HuH-7.5 (cell line): ENCODE measurements around the gene MPDZ.
"Not testable (repeated sequence)": the region's sequence is repeated elsewhere in the genome, so short reads cannot be mapped to it uniquely, and the experiment has no call there.

Experiments
- DNase-seq: peaks from one replicate; pipeline ENCODE4 v3.0.0; 2011; ENCODE audit warnings: low spot score

MPDZ gene

GRCh38 chr9:13264788-13265187, 14.7 kb downstream of the MPDZ start:
- no peak for DNase-seq

GRCh38 chr9:13263511-13263910, 16.0 kb downstream of the MPDZ start:
- DNase-seq, result no peak

GRCh38 chr9:13252852-13253251, 26.6 kb downstream of the MPDZ start:
- no peak for DNase-seq

DNA sequence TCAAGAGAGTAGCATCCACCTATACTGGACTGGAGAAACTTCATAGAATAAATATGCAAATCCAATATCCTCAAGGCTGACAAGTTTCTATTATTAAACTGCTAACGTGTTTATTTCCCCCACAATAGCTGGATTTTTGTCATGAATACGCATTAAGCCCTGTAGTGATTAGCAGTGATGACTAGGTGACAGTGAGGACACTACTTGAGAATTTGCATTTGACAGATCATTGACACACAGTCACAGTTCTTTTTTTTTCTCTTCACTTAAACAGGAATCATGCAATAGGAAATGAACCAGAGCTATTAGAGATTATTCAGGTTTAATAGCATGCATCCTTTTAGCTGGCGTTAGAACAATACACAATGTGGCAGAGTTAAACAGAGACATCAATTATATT, 35.3 kb downstream of the MPDZ start:
- DNase-seq, result no peak

DNA sequence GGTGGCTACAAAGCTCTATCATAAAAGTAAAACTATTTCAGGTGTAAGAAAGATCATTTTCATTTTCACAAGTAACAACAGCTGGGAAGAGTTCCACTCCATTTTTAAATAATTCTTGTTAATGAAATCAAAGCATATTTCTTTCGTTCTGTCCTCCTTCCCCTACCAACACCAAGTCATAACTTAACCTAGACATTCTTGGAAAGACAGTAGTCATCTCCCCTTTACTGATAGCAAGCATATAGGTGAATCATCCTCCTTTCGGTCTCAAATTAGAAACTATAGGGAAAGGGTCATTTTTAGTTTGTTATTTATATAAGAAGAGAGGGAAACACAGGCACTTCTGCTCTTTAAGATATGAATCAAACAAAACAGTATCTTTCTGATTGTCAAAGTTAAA, 38.2 kb downstream of the MPDZ start:
- no peak for DNase-seq

DNA sequence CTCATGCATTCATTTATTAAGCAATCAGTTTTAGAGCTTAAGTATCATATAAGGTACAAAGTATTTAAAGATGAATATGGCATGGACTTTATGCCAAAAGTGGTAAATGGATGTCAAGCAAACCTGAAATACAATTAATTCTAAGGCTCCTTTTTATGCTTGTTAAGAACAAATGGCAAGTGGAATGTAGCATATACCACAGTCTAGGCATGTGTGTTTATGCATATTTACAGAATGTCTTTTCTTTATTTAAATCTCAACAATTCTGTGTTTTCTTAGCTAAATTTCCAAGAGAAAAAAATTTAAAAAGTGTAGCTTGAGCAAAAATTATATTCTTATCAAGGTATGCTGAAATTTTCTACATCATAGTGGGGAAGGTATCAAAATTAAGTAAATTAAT, 39.8 kb downstream of the MPDZ start:
- DNase-seq, result no peak

GRCh38 chr9:13239208-13239607, 40.3 kb downstream of the MPDZ start:
- no peak for DNase-seq

DNA sequence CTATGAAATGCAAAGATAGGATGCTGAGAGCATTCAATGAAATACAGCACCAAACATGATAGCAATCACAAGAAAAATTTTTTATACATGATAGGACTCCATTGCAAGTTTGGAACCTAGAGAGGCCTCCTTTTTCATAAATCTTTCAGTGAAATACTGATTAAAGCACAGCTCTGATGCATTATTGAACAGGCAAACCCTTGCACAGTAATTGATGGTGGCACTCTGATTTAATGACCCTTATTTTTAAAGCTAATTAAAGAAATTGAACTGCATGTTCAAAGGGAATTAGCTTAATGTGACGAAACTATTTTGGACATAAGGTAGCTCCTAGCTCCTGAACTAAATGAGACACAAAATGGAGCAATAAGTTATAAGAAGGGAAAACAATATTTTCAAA, 44.6 kb downstream of the MPDZ start:
- DNase-seq, result no peak

DNA sequence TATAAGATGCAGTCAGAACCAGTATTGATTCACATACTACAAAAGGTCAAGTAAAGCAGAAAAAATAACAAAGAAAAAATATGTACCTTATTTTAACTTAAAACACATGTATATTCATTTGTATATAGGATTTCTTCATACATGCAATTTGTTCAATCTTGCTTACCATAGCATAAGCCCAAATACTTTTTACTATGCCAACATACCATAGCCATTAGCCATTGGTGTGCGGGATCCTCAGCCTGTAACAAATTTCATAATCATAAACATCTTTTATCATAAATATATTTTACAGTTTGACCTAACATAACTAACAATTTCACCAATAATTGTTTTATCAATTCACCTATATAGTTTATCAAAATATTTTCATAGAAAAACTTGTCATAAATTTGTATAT, 51.1 kb downstream of the MPDZ start:
- no peak for DNase-seq

DNA sequence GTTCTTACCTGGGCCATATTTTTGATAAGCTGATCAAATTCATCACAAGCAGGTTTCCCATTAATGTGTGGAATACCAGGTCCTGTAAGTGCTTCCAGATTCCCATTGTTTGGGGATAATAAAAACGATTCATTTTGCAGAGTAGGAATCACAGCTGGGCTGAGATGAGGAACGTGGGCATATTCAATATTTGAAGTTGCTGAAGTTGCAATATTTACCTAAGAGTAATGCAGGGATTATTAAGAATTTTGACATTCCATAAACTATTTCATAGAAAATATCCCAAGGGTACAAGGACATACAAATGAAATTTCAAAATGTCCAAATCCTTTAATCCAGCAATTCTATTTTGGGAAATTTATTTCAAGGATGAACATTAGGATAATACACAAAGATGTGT, 55.1 kb downstream of the MPDZ start:
- DNase-seq, result no peak

GRCh38 chr9:13222733-13223132, 56.8 kb downstream of the MPDZ start:
- DNase-seq, result not testable (repeated sequence)

- no peak for DNase-seq
Observed at GRCh38 chr9:13221741-13222140, 57.8 kb downstream of the MPDZ start.

GRCh38 chr9:13220837-13221236, 58.7 kb downstream of the MPDZ start:
- DNase-seq, result no peak

- DNase-seq, result no peak
Observed at GRCh38 chr9:13215791-13216554, 63.5 kb downstream of the MPDZ start.

GRCh38 chr9:13213998-13214397, 65.5 kb downstream of the MPDZ start:
- no peak for DNase-seq

- no peak for DNase-seq
Observed at GRCh38 chr9:13213337-13213736, 66.2 kb downstream of the MPDZ start.

DNA sequence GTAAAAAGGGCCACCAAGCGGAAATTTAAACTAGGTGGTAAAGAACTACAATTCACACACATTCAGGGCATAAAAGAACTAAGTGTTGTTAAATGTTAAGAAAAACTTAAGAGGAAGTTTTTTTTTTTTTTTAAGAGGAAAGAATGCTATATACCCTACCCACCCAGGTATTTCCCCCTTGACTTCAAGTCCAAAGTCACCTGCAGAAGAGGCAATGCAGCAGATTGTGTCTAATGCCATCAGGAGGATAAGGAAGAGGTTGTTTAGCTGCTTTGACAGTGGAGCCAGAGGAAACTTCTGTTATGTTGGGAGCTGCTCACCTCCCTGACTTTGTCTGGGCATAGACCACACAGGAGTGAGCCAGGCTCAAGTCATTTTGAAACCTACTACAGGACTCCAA, 69.2 kb downstream of the MPDZ start:
- no peak for DNase-seq

- DNase-seq, result no peak
Observed at GRCh38 chr9:13209498-13209897, 70.0 kb downstream of the MPDZ start.

DNA sequence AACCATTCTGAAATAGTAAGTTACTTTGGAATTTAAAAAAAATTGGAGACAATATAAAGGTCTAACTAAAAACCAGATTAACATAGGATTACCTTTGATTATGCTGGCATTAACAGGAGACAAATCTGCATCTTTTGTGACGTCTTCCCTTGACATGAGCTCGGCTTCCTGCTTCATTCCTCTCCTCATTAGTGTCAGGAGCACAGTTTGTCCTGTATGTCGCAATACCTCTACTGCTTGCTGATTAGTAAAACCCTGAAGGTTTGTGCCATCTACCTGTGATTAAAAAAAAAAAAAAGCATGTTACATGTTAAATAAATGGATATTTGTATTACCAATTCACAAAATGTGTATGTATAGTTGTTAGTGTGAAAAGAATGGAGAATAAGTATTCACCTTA, 73.7 kb downstream of the MPDZ start:
- no peak for DNase-seq

GRCh38 chr9:13190040-13190439, 89.5 kb downstream of the MPDZ start:
- DNase-seq, result no peak

DNA sequence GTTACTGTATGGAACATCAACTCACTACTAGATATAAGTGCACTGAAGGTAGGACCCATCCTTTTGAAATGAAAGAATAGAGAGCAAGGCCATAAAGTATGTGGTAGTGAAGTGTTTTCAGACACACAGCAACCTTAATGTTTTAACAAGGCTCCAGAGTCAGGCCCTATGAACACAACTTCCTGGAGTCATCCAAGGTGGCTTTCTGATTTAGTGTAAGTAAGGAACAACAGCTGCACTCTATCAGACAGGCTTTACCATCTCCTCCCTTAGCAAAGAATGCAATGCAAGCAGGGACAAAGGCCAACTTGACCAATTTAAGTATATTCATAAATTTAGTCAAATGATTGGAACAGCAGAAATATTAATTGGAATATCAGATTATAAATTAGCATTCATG, 90.1 kb downstream of the MPDZ start:
- DNase-seq, result no peak

DNA sequence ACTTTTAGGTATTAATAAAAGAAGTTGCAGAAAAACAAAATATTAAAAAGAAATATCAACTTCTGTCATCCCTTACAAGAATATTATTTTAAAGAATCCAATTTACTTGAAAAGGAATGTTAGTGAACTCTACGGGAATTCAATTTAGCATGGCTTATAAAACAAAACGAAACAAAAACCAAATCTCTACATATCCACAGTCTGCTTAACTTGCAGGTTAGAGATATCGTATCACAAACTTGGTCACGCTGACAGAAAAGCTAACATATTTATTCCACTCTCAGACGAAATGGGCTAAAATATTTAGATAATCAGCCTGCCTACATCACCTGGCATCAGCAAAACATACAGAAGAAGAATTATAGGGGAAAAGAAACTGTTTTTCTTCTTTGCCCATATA, 92.7 kb downstream of the MPDZ start:
- DNase-seq, result no peak

GRCh38 chr9:13186091-13186490, 93.4 kb downstream of the MPDZ start:
- no peak for DNase-seq

GRCh38 chr9:13181652-13182051, 97.8 kb downstream of the MPDZ start:
- no peak for DNase-seq

GRCh38 chr9:13179257-13179656, 100.2 kb downstream of the MPDZ start:
- DNase-seq, result no peak
